ENCODE measurements around the gene CPXM2.

The CPXM2 gene

DNA sequence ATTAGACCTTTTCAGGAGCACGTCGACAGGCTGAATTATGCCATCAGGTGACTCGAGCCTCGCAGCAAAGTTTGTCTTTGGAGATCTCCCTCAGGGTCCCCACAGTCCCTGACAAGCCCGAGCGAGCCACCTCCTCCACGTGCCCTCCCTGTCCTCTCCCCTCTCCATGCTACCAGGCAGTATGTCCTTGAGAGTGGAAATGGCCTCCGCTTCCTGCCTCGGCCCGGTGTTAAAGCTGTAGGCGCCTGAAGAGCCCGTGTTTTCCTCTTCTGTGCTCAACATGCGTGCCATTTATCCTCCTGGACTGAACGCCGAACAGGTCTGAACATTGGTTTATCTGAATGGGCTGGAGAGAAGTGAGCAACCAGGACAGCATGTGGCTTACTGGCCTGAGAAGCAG lies 142.9 kb downstream of the CPXM2 start:
- Histone ChIP-seq H3K36me3 (ENCODE audit: control insufficient read depth in 2 of 2, insufficient read depth in 2 of 2, low read length in 2 of 2) (no peaks in the 10 kb centered on the region), H3K27me3 (ENCODE audit: control insufficient read depth in 2 of 2, insufficient read depth in 2 of 2, low read length in 2 of 2) (no peaks in the 10 kb centered on the region), H3K9ac (ENCODE audit: low read depth in 1 of 2, low read length in 2 of 2) (no peak overlapping the region), H3K4me1 (ENCODE audit: control insufficient read depth in 2 of 2, insufficient read depth in 2 of 2, low read length in 2 of 2) (no peaks in the 10 kb centered on the region), H3K27ac (ENCODE audit: low read depth in 2 of 2, low read length in 2 of 2) (no peak overlapping the region), H3K9me3 (ENCODE audit: control insufficient read depth in 2 of 2, low read length in 2 of 2) (no peaks in the 10 kb centered on the region), H3K4me3 (ENCODE audit: low read length in 2 of 2) (no peak overlapping the region)

GRCh38 chr10:123747426-123747825 lies 144.2 kb downstream of the CPXM2 start:
- no peaks in the 10 kb centered on the region for H3K27me3 ChIP-seq (ENCODE audit: control insufficient read depth in 2 of 2, insufficient read depth in 2 of 2, low read length in 2 of 2)

GRCh38 chr10:123746942-123747341 lies 144.7 kb downstream of the CPXM2 start:
- no peaks in the 10 kb centered on the region for H3K9me3 ChIP-seq (ENCODE audit: control insufficient read depth in 2 of 2, low read length in 2 of 2)
- H3K27ac ChIP-seq (ENCODE audit: low read depth in 2 of 2, low read length in 2 of 2) = no peak overlapping the region
- no peaks in the 10 kb centered on the region for H3K36me3 ChIP-seq (ENCODE audit: control insufficient read depth in 2 of 2, insufficient read depth in 2 of 2, low read length in 2 of 2)
- no peak overlapping the region for H3K9ac ChIP-seq (ENCODE audit: low read depth in 1 of 2, low read length in 2 of 2)
- H3K4me1 ChIP-seq (ENCODE audit: control insufficient read depth in 2 of 2, insufficient read depth in 2 of 2, low read length in 2 of 2) = no peaks in the 10 kb centered on the region
- H3K27me3 ChIP-seq (ENCODE audit: control insufficient read depth in 2 of 2, insufficient read depth in 2 of 2, low read length in 2 of 2) = no peaks in the 10 kb centered on the region
- no peak overlapping the region for H3K4me3 ChIP-seq (ENCODE audit: low read length in 2 of 2)

More at GRCh38 chr10:123747426-123747825, 144.2 kb downstream of the CPXM2 start:
- H3K4me3 ChIP-seq (ENCODE audit: low read length in 2 of 2) = no peak overlapping the region
- H3K9me3 ChIP-seq (ENCODE audit: control insufficient read depth in 2 of 2, low read length in 2 of 2) = no peaks in the 10 kb centered on the region
- H3K9ac ChIP-seq (ENCODE audit: low read depth in 1 of 2, low read length in 2 of 2) = no peak overlapping the region
- no peaks in the 10 kb centered on the region for H3K4me1 ChIP-seq (ENCODE audit: control insufficient read depth in 2 of 2, insufficient read depth in 2 of 2, low read length in 2 of 2)
- H3K36me3 ChIP-seq (ENCODE audit: control insufficient read depth in 2 of 2, insufficient read depth in 2 of 2, low read length in 2 of 2) = no peaks in the 10 kb centered on the region
- H3K27ac ChIP-seq (ENCODE audit: low read depth in 2 of 2, low read length in 2 of 2) = no peak overlapping the region

GRCh38 chr10:123746520-123746919 lies 145.1 kb downstream of the CPXM2 start:
- H3K4me3 ChIP-seq (ENCODE audit: low read length in 2 of 2) = no peak overlapping the region
- no peak overlapping the region for H3K27ac ChIP-seq (ENCODE audit: low read depth in 2 of 2, low read length in 2 of 2)
- H3K4me1 ChIP-seq (ENCODE audit: control insufficient read depth in 2 of 2, insufficient read depth in 2 of 2, low read length in 2 of 2) = no peaks in the 10 kb centered on the region
- H3K9ac ChIP-seq (ENCODE audit: low read depth in 1 of 2, low read length in 2 of 2) = no peak overlapping the region
- no peaks in the 10 kb centered on the region for H3K27me3 ChIP-seq (ENCODE audit: control insufficient read depth in 2 of 2, insufficient read depth in 2 of 2, low read length in 2 of 2)
- no peaks in the 10 kb centered on the region for H3K9me3 ChIP-seq (ENCODE audit: control insufficient read depth in 2 of 2, low read length in 2 of 2)
- H3K36me3 ChIP-seq (ENCODE audit: control insufficient read depth in 2 of 2, insufficient read depth in 2 of 2, low read length in 2 of 2) = no peaks in the 10 kb centered on the region

- no peak overlapping the region for H3K9ac ChIP-seq (ENCODE audit: low read depth in 1 of 2, low read length in 2 of 2)
- H3K9me3 ChIP-seq (ENCODE audit: control insufficient read depth in 2 of 2, low read length in 2 of 2) = no peaks in the 10 kb centered on the region
- H3K27me3 ChIP-seq (ENCODE audit: control insufficient read depth in 2 of 2, insufficient read depth in 2 of 2, low read length in 2 of 2) = no peaks in the 10 kb centered on the region
- H3K27ac ChIP-seq (ENCODE audit: low read depth in 2 of 2, low read length in 2 of 2) = no peak overlapping the region
- H3K36me3 ChIP-seq (ENCODE audit: control insufficient read depth in 2 of 2, insufficient read depth in 2 of 2, low read length in 2 of 2) = no peaks in the 10 kb centered on the region
- no peaks in the 10 kb centered on the region for H3K4me1 ChIP-seq (ENCODE audit: control insufficient read depth in 2 of 2, insufficient read depth in 2 of 2, low read length in 2 of 2)
- H3K4me3 ChIP-seq (ENCODE audit: low read length in 2 of 2) = no peak overlapping the region
Measured at GRCh38 chr10:123746061-123746460, 145.5 kb downstream of the CPXM2 start.

- H3K9ac ChIP-seq (ENCODE audit: low read depth in 1 of 2, low read length in 2 of 2) = no peak overlapping the region
- H3K27ac ChIP-seq (ENCODE audit: low read depth in 2 of 2, low read length in 2 of 2) = no peak overlapping the region
- no peaks in the 10 kb centered on the region for H3K4me1 ChIP-seq (ENCODE audit: control insufficient read depth in 2 of 2, insufficient read depth in 2 of 2, low read length in 2 of 2)
- H3K4me3 ChIP-seq (ENCODE audit: low read length in 2 of 2) = no peak overlapping the region
- H3K9me3 ChIP-seq (ENCODE audit: control insufficient read depth in 2 of 2, low read length in 2 of 2) = no peaks in the 10 kb centered on the region
- H3K36me3 ChIP-seq (ENCODE audit: control insufficient read depth in 2 of 2, insufficient read depth in 2 of 2, low read length in 2 of 2) = no peaks in the 10 kb centered on the region
- H3K27me3 ChIP-seq (ENCODE audit: control insufficient read depth in 2 of 2, insufficient read depth in 2 of 2, low read length in 2 of 2) = no peaks in the 10 kb centered on the region
Measured at GRCh38 chr10:123744224-123744536, 147.4 kb downstream of the CPXM2 start.

DNA sequence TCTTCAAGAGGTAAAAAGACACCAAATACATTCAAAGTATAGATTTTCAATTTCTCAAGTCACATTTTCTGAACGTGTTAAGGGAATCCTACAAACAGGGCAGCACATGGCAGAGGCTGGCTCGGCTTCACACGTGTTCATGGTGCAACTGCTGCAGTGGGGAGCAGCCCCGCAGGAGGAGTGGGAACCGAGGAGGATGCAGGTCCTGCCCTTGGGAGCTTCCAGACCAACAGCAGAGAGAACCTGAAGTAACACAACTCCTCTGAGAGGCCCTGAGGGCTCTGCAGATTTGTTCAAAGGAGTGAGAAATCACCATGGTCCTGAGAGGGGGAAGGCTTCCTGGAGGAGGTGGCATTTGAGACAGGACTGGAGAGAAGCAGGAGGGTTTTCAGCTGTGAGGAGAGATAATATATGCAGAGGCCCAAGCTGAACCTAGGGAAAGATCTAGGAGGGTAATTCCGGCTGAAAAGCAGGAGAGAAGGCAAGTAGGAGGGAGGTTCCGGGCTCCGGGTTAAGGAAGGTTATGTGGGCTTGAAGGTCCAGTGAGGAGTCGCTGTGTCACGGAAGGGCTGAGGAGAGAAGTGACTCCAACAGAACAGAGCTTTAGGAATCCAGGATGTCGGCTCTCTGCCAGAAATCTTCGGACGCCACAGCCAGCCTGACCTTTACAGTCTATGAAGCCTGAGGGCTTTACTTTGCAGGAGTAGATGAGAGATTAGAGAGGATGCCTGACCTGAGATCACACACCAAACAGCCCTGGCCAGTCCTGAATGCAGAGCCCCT lies 148.0 kb downstream of the CPXM2 start:
- Histone ChIP-seq H3K27ac (ENCODE audit: low read depth in 2 of 2, low read length in 2 of 2) (no peak overlapping the region), H3K27me3 (ENCODE audit: control insufficient read depth in 2 of 2, insufficient read depth in 2 of 2, low read length in 2 of 2) (no peaks in the 10 kb centered on the region), H3K9me3 (ENCODE audit: control insufficient read depth in 2 of 2, low read length in 2 of 2) (no peaks in the 10 kb centered on the region), H3K4me1 (ENCODE audit: control insufficient read depth in 2 of 2, insufficient read depth in 2 of 2, low read length in 2 of 2) (no peaks in the 10 kb centered on the region), H3K4me3 (ENCODE audit: low read length in 2 of 2) (no peak overlapping the region), H3K9ac (ENCODE audit: low read depth in 1 of 2, low read length in 2 of 2) (no peak overlapping the region), H3K36me3 (ENCODE audit: control insufficient read depth in 2 of 2, insufficient read depth in 2 of 2, low read length in 2 of 2) (no peaks in the 10 kb centered on the region)

DNA sequence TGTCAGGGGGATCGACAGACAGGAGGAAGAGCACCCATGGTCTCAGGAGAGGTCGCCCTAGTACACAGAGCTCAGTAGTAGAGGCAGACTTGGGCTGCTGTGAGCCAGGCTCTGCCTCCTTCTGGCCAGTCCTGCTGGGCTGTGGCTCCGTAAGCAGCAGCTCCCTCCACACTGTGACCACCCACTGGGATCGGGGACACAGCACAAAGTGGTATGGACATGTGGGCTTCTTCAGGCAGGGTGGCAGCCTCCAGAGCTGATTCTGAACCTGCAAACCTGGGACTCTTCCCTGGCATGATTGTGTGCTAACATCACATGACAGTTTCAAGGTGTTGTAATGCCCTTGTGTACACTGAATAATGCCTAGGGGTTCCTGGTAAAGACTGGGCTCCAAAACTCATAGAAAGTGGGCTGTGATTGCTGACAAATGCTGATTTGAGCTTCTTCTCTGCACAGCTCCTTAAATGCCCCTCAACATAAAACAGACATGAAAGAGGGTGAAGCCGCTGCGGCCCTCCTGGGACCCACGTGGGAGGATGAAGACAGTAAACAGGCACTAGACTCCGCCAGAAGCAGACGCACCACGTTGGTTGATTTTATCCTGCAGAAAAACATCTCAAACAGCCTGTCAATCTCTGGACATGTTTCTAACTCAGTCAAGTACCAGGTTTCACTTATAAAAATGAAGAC lies 148.7 kb downstream of the CPXM2 start:
- no peak overlapping the region for H3K27ac ChIP-seq (ENCODE audit: low read depth in 2 of 2, low read length in 2 of 2)
- H3K4me3 ChIP-seq (ENCODE audit: low read length in 2 of 2) = no peak overlapping the region
- no peaks in the 10 kb centered on the region for H3K36me3 ChIP-seq (ENCODE audit: control insufficient read depth in 2 of 2, insufficient read depth in 2 of 2, low read length in 2 of 2)
- no peak overlapping the region for H3K9ac ChIP-seq (ENCODE audit: low read depth in 1 of 2, low read length in 2 of 2)
- no peaks in the 10 kb centered on the region for H3K4me1 ChIP-seq (ENCODE audit: control insufficient read depth in 2 of 2, insufficient read depth in 2 of 2, low read length in 2 of 2)
- H3K27me3 ChIP-seq (ENCODE audit: control insufficient read depth in 2 of 2, insufficient read depth in 2 of 2, low read length in 2 of 2) = no peaks in the 10 kb centered on the region
- no peaks in the 10 kb centered on the region for H3K9me3 ChIP-seq (ENCODE audit: control insufficient read depth in 2 of 2, low read length in 2 of 2)

- Histone ChIP-seq H3K4me3 (ENCODE audit: low read length in 2 of 2) (no peak overlapping the region), H3K9ac (ENCODE audit: low read depth in 1 of 2, low read length in 2 of 2) (no peak overlapping the region), H3K27ac (ENCODE audit: low read depth in 2 of 2, low read length in 2 of 2) (no peak overlapping the region), H3K27me3 (ENCODE audit: control insufficient read depth in 2 of 2, insufficient read depth in 2 of 2, low read length in 2 of 2) (no peaks in the 10 kb centered on the region), H3K9me3 (ENCODE audit: control insufficient read depth in 2 of 2, low read length in 2 of 2) (no peaks in the 10 kb centered on the region), H3K4me1 (ENCODE audit: control insufficient read depth in 2 of 2, insufficient read depth in 2 of 2, low read length in 2 of 2) (no peaks in the 10 kb centered on the region), H3K36me3 (ENCODE audit: control insufficient read depth in 2 of 2, insufficient read depth in 2 of 2, low read length in 2 of 2) (no peaks in the 10 kb centered on the region)
Measured at GRCh38 chr10:123741711-123742110, 149.9 kb downstream of the CPXM2 start.

DNA sequence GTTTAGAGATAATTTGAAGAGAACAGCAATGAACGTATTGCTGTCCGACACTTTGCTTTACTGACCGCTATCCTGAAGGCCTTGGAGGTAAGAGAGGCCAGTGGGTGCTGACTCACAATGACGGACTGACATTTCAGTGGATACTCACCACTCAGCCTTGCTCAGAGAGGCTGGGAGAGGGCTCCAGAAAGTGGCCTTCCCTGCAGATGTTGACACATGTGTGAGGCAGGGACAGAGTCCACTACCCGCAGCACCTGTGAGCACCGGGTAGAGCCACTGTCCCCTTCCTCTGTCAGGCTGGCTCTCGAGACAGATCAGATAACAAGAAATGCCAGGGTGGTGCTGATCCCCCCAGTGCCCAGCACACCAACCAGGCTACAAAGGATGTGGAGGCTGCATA lies 150.5 kb downstream of the CPXM2 start:
- H3K36me3 ChIP-seq (ENCODE audit: control insufficient read depth in 2 of 2, insufficient read depth in 2 of 2, low read length in 2 of 2) = no peaks in the 10 kb centered on the region
- H3K4me3 ChIP-seq (ENCODE audit: low read length in 2 of 2) = no peak overlapping the region
- H3K4me1 ChIP-seq (ENCODE audit: control insufficient read depth in 2 of 2, insufficient read depth in 2 of 2, low read length in 2 of 2) = no peaks in the 10 kb centered on the region
- no peak overlapping the region for H3K9ac ChIP-seq (ENCODE audit: low read depth in 1 of 2, low read length in 2 of 2)
- no peak overlapping the region for H3K27ac ChIP-seq (ENCODE audit: low read depth in 2 of 2, low read length in 2 of 2)
- no peaks in the 10 kb centered on the region for H3K9me3 ChIP-seq (ENCODE audit: control insufficient read depth in 2 of 2, low read length in 2 of 2)
- H3K27me3 ChIP-seq (ENCODE audit: control insufficient read depth in 2 of 2, insufficient read depth in 2 of 2, low read length in 2 of 2) = no peaks in the 10 kb centered on the region

Data from mucosa of rectum (tissue), 2 donors.